ENCODE measurements around the gene KRT10. TPM values are rescaled to one million over a fixed set of nuclear protein-coding genes. Genes with fewer than 3 reads are reported as not detected.

KRT10 gene
- polyA plus RNA-seq, 1 of the 3 experiments (the other 2 are of a cell fraction), result 31.6 TPM

GRCh38 chr17:40849723-40850122, 27.3 kb upstream of the KRT10 start:
- ChIA-PET POLR2A (no interaction called here), CTCF (no interaction called here)
- Histone ChIP-seq H3K9me3 (no peaks in the 10 kb centered on the region), H3K36me3 (replicated peaks in 1 of 2; ENCODE audit: control insufficient read depth in 1 of 2, insufficient read depth in 2 of 2, low read length in 1 of 2) (no peaks in the 10 kb centered on the region), H3K9me2 (no peaks in the 10 kb centered on the region), H3F3A (replicated peaks; ENCODE audit: insufficient read depth) (peaks cover 18% of the 10 kb centered on the region), H3K4me3 (ENCODE audit: low read depth in 2 of 2, low read length in 1 of 2) (no peak overlapping the region), H4K20me1 (ENCODE audit: insufficient read depth) (no peaks in the 10 kb centered on the region), H3K4me2 (no peak overlapping the region), H3K27ac (ENCODE audit: low read depth in 2 of 2, low read length in 1 of 2) (no peak overlapping the region), H3K79me2 (ENCODE audit: insufficient read depth) (no peaks in the 10 kb centered on the region), H3K27me3 (ENCODE audit: insufficient read depth) (no peaks in the 10 kb centered on the region), H3K9ac (no peak overlapping the region), H2AFZ (ENCODE audit: low read depth) (no peak overlapping the region), H3K4me1 (ENCODE audit: control insufficient read depth in 1 of 2, insufficient read depth in 2 of 2, low read depth in 1 of 2, low read length in 1 of 2) (no peaks in the 10 kb centered on the region)
- 61% methylated on average over 4 of the region's 4 CpGs for WGBS (ENCODE audit: low lambda C conversion rate)
- TF ChIP-seq GABPA (IDR thresholded peaks at IDR 0.05; ENCODE audit: low read depth) (no peak), RAD21 (IDR thresholded peaks at IDR 0.05; ENCODE audit: low read length) (no peak), GATA2 (CRISPR knock-in tag; IDR thresholded peaks at IDR 0.05) (no peak), TEAD4 (IDR thresholded peaks at IDR 0.05; ENCODE audit: borderline replicate concordance, insufficient read depth) (no peak), SIN3A (IDR thresholded peaks at IDR 0.05; ENCODE audit: borderline replicate concordance, low read depth, low read length) (no peak), EP300 (IDR thresholded peaks at IDR 0.05; ENCODE audit: borderline replicate concordance in 1 of 2, low read depth in 1 of 2, low read length in 1 of 2) (no peak), TAF1 (IDR thresholded peaks at IDR 0.05; ENCODE audit: borderline replicate concordance, low read depth, low read length) (no peak)
- DNase-seq, result no peak

GRCh38 chr17:40848583-40849235, 26.3 kb upstream of the KRT10 start:
- H2AFZ ChIP-seq (ENCODE audit: low read depth), result no peak overlapping the region
- H3K79me2 ChIP-seq (ENCODE audit: insufficient read depth), result no peaks in the 10 kb centered on the region
- no peak overlapping the region for H3K27ac ChIP-seq (ENCODE audit: low read depth in 2 of 2, low read length in 1 of 2)
- no peak overlapping the region for H3K4me2 ChIP-seq
- H3K9me3 ChIP-seq, result no peaks in the 10 kb centered on the region
- H3K4me1 ChIP-seq (ENCODE audit: control insufficient read depth in 1 of 2, insufficient read depth in 2 of 2, low read depth in 1 of 2, low read length in 1 of 2), result no peaks in the 10 kb centered on the region
- ChIA-PET POLR2A (no interaction called here), CTCF (interaction anchor here (3.2 kb wide), 1 partner anchor 700 kb away, joined by 12 read pairs; no protein-coding TSS in a partner anchor)
- no peak overlapping the region for H3K9ac ChIP-seq
- no peak overlapping the region for H3K4me3 ChIP-seq (ENCODE audit: low read depth in 2 of 2, low read length in 1 of 2)
- H3K9me2 ChIP-seq, result no peaks in the 10 kb centered on the region
- WGBS (ENCODE audit: low lambda C conversion rate), result 11% methylated on average over 1 of the region's 1 CpG
- peaks cover 9% of the 10 kb centered on the region for H3F3A ChIP-seq (replicated peaks; ENCODE audit: insufficient read depth)
- H4K20me1 ChIP-seq (ENCODE audit: insufficient read depth), result no peaks in the 10 kb centered on the region
- H3K36me3 ChIP-seq (replicated peaks in 1 of 2; ENCODE audit: control insufficient read depth in 1 of 2, insufficient read depth in 2 of 2, low read length in 1 of 2), result no peaks in the 10 kb centered on the region
- no peak for TF ChIP-seq RAD21 (IDR thresholded peaks at IDR 0.05; ENCODE audit: low read length)
- no peak for TF ChIP-seq RFX5 (IDR thresholded peaks at IDR 0.05; ENCODE audit: low read length)
- TF ChIP-seq NFIC (IDR thresholded peaks at IDR 0.05; ENCODE audit: borderline replicate concordance), result no peak
- no peak for TF ChIP-seq EP300 (IDR thresholded peaks at IDR 0.05; ENCODE audit: borderline replicate concordance in 1 of 2, low read depth in 1 of 2, low read length in 1 of 2)
- TF ChIP-seq EZH2phosphoT487 (IDR thresholded peaks at IDR 0.05; ENCODE audit: borderline replicate concordance, low read depth), result no peak
- TF ChIP-seq, protein P1, sequence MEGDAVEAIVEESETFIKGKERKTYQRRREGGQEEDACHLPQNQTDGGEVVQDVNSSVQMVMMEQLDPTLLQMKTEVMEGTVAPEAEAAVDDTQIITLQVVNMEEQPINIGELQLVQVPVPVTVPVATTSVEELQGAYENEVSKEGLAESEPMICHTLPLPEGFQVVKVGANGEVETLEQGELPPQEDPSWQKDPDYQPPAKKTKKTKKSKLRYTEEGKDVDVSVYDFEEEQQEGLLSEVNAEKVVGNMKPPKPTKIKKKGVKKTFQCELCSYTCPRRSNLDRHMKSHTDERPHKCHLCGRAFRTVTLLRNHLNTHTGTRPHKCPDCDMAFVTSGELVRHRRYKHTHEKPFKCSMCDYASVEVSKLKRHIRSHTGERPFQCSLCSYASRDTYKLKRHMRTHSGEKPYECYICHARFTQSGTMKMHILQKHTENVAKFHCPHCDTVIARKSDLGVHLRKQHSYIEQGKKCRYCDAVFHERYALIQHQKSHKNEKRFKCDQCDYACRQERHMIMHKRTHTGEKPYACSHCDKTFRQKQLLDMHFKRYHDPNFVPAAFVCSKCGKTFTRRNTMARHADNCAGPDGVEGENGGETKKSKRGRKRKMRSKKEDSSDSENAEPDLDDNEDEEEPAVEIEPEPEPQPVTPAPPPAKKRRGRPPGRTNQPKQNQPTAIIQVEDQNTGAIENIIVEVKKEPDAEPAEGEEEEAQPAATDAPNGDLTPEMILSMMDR (IDR thresholded peaks at IDR 0.05), result no peak
- TF ChIP-seq YY1 (IDR thresholded peaks at IDR 0.05; ENCODE audit: low read depth), result no peak
- TF ChIP-seq RCOR1 (IDR thresholded peaks at IDR 0.05; ENCODE audit: low read length), result no peak
- TF ChIP-seq FOXM1 (IDR thresholded peaks at IDR 0.05; ENCODE audit: low read depth), result no peak
- TF ChIP-seq, protein P2, sequence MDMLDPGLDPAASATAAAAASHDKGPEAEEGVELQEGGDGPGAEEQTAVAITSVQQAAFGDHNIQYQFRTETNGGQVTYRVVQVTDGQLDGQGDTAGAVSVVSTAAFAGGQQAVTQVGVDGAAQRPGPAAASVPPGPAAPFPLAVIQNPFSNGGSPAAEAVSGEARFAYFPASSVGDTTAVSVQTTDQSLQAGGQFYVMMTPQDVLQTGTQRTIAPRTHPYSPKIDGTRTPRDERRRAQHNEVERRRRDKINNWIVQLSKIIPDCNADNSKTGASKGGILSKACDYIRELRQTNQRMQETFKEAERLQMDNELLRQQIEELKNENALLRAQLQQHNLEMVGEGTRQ (IDR thresholded peaks at IDR 0.05; ENCODE audit: borderline replicate concordance, low read depth, low read length), result no peak
- no peak for TF ChIP-seq FOXJ3 (CRISPR knock-in tag; IDR thresholded peaks at IDR 0.05)
- no peak for TF ChIP-seq ELF1 (IDR thresholded peaks at IDR 0.05)
- TF ChIP-seq TAF1 (IDR thresholded peaks at IDR 0.05; ENCODE audit: borderline replicate concordance, low read depth, low read length), result no peak
- no peak for TF ChIP-seq TEAD4 (IDR thresholded peaks at IDR 0.05; ENCODE audit: borderline replicate concordance, insufficient read depth)
- no peak for TF ChIP-seq FOSL2 (IDR thresholded peaks at IDR 0.05; ENCODE audit: borderline replicate concordance, low read depth)
- no peak for DNase-seq
- peaks cover under 1% of the 10 kb centered on the region; the same call in 1 of the 2 replicates for H3K27me3 ChIP-seq (ENCODE audit: insufficient read depth)

All from SK-N-SH (cell line).